DOHH2 (cell line): Measurements from ENCODE around the gene METTL16.

Experiments
- EZH2phosphoT487 ChIP-seq: fragments of 200-600 bp; sonication (generic); IDR thresholded peaks from 2 replicates; pipeline ENCODE4 v1.6.1; 2017; ENCODE audit warnings: borderline replicate concordance, mild to moderate bottlenecking, antibody characterized with exemption, low read length, moderate library complexity, mixed read lengths
- TF ChIP-seq, protein P1 (sequence below): fragments of 200-600 bp; sonication (generic); IDR thresholded peaks from one replicate; pipeline ENCODE4 v1.5.1; 2014; ENCODE audit warnings: antibody characterized with exemption, mild to moderate bottlenecking, low read depth, low read length; ENCODE audit not compliant: poor library complexity, severe bottlenecking

DNA sequence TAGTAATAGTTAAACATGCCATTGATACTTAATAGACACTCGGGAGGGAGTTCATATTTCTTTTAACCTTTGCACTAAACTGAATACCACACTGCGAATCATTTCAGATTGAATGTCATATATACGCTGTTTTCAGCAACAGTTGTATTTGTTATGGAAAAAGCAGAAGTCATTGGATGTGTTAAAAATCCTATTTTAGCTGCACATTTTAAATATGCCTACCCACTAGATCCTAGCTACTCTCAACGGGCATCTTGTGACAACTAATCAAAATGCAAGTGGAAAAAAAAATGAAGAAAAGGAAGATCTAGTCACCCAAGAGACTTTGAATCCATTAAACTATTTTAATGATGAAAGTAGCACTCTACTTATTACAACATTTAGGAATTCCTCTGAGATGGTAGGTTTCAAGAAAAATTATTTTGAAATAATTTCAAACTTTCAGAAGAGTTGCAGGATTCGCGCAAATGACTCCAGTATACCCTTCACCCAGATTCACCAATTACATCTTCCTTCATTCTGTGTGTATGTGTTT, 59.4 kb downstream of the METTL16 start:
- TF ChIP-seq, protein P1, sequence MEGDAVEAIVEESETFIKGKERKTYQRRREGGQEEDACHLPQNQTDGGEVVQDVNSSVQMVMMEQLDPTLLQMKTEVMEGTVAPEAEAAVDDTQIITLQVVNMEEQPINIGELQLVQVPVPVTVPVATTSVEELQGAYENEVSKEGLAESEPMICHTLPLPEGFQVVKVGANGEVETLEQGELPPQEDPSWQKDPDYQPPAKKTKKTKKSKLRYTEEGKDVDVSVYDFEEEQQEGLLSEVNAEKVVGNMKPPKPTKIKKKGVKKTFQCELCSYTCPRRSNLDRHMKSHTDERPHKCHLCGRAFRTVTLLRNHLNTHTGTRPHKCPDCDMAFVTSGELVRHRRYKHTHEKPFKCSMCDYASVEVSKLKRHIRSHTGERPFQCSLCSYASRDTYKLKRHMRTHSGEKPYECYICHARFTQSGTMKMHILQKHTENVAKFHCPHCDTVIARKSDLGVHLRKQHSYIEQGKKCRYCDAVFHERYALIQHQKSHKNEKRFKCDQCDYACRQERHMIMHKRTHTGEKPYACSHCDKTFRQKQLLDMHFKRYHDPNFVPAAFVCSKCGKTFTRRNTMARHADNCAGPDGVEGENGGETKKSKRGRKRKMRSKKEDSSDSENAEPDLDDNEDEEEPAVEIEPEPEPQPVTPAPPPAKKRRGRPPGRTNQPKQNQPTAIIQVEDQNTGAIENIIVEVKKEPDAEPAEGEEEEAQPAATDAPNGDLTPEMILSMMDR: no peak
- no peak for TF ChIP-seq EZH2phosphoT487
